ENCODE data around the gene SGMS1. TPM values are rescaled to one million over a fixed set of nuclear protein-coding genes. Genes with fewer than 3 reads are reported as not detected.
A peak's percentile ranks its signal among the peaks of the same experiment; 100 is the strongest.

The SGMS1 gene
- total and polyA plus RNA-seq, 2 donors (not counting 1 experiment from before 2014, with no cell fraction given) = 39.9 to 82.1 TPM

- H3K9me3 ChIP-seq (ENCODE audit: control insufficient read depth, insufficient read depth, low read depth, low read length) = no peaks in the 10 kb centered on the region
- H2AFZ ChIP-seq (ENCODE audit: low read length) = no peak overlapping the region
- H3K4me3 ChIP-seq (replicated peaks in 1 of 4; ENCODE audit: control extremely low read depth in 1 of 4, insufficient read depth in 1 of 4, low read depth in 3 of 4, low read length in 4 of 4) = no peak overlapping the region
- no peak overlapping the region for H3K4me2 ChIP-seq (ENCODE audit: extremely low read depth, insufficient read depth, low read length)
- DNase-seq (ENCODE audit: low read depth in 2 of 2) = no peak
- no peaks in the 10 kb centered on the region for H3K27me3 ChIP-seq (ENCODE audit: control insufficient read depth, insufficient read depth, low read length)
- no peak overlapping the region for H3K27ac ChIP-seq (ENCODE audit: insufficient read depth, low read length)
- TF ChIP-seq EZH2 (IDR thresholded peaks at IDR 0.05; ENCODE audit: low read length, missing control alignments) = no peak
- TF ChIP-seq, protein P1, sequence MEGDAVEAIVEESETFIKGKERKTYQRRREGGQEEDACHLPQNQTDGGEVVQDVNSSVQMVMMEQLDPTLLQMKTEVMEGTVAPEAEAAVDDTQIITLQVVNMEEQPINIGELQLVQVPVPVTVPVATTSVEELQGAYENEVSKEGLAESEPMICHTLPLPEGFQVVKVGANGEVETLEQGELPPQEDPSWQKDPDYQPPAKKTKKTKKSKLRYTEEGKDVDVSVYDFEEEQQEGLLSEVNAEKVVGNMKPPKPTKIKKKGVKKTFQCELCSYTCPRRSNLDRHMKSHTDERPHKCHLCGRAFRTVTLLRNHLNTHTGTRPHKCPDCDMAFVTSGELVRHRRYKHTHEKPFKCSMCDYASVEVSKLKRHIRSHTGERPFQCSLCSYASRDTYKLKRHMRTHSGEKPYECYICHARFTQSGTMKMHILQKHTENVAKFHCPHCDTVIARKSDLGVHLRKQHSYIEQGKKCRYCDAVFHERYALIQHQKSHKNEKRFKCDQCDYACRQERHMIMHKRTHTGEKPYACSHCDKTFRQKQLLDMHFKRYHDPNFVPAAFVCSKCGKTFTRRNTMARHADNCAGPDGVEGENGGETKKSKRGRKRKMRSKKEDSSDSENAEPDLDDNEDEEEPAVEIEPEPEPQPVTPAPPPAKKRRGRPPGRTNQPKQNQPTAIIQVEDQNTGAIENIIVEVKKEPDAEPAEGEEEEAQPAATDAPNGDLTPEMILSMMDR (conservative IDR thresholded peaks at IDR 0.05 in 1 of 2, IDR thresholded peaks at IDR 0.05 in 1 of 2; ENCODE audit: low read depth in 1 of 2, low read length in 2 of 2) = no peak
- peaks cover 32% of the 10 kb centered on the region for H3K4me1 ChIP-seq (ENCODE audit: control insufficient read depth, extremely low read depth, insufficient read depth, low read length)
- no peaks in the 10 kb centered on the region for H3K36me3 ChIP-seq (ENCODE audit: control insufficient read depth, insufficient read depth, low read length)
- no peaks in the 10 kb centered on the region for H4K20me1 ChIP-seq (ENCODE audit: control insufficient read depth, extremely low read depth, insufficient read depth, low read length)
- peaks cover 4% of the 10 kb centered on the region for H3K79me2 ChIP-seq (ENCODE audit: control insufficient read depth, insufficient read depth, low read length)
- H3K9ac ChIP-seq (ENCODE audit: insufficient read depth, low read length) = no peak overlapping the region
Measured at GRCh38 chr10:50601974-50602373, 21.8 kb downstream of the SGMS1 start.

DNA sequence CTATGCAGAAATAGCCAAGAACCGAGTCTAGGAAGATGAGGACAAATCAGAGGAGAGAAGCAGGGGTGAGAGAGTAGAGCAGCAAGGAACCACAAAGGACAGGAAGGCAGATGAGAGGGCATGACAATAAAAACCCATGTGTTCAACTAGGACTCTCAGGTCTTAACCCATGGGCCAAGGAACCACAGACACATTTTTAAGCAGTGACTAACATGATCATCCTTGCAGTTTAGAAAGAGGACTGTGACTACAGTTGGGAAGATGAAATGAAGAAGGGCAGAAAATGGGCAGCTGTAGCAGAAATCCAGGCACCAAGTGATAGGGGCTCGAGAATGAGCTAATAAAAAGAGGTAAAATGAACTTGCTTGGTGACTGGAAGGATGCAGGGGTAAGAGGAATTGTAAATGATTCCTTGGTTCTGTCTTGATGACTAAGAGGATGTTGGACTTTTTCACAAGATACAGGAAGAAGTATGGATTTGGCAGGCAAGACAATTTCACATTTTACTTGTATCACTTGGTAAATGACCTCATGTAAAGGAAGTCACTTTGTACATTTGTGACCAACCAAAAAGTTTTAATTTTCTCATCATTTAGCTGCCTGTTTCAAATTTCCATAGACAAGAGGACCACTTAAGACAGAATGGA is 22.8 kb downstream of the SGMS1 start:
- Histone ChIP-seq H3K36me3 (ENCODE audit: control insufficient read depth, insufficient read depth, low read length) (no peaks in the 10 kb centered on the region), H4K20me1 (ENCODE audit: control insufficient read depth, extremely low read depth, insufficient read depth, low read length) (no peaks in the 10 kb centered on the region), H3K27me3 (ENCODE audit: control insufficient read depth, insufficient read depth, low read length) (no peaks in the 10 kb centered on the region), H3K4me2 (ENCODE audit: extremely low read depth, insufficient read depth, low read length) (peak overlapping the region; percentile 20), H3K9ac (ENCODE audit: insufficient read depth, low read length) (no peak overlapping the region), H3K27ac (ENCODE audit: insufficient read depth, low read length) (no peak overlapping the region), H2AFZ (ENCODE audit: low read length) (no peak overlapping the region), H3K4me1 (ENCODE audit: control insufficient read depth, extremely low read depth, insufficient read depth, low read length) (peaks cover 30% of the 10 kb centered on the region), H3K4me3 (replicated peaks in 1 of 4; ENCODE audit: control extremely low read depth in 1 of 4, insufficient read depth in 1 of 4, low read depth in 3 of 4, low read length in 4 of 4) (no peak overlapping the region), H3K9me3 (ENCODE audit: control insufficient read depth, insufficient read depth, low read depth, low read length) (no peaks in the 10 kb centered on the region), H3K79me2 (ENCODE audit: control insufficient read depth, insufficient read depth, low read length) (peaks cover 4% of the 10 kb centered on the region)
- DNase-seq (ENCODE audit: low read depth in 2 of 2) = peak; percentile 34 to 45
- TF ChIP-seq, protein P1 (conservative IDR thresholded peaks at IDR 0.05 in 1 of 2, IDR thresholded peaks at IDR 0.05 in 1 of 2; ENCODE audit: low read depth in 1 of 2, low read length in 2 of 2) = no peak
- no peak for TF ChIP-seq EZH2 (IDR thresholded peaks at IDR 0.05; ENCODE audit: low read length, missing control alignments)

- no peak overlapping the region for H3K9ac ChIP-seq (ENCODE audit: insufficient read depth, low read length)
- H3K4me3 ChIP-seq (replicated peaks in 1 of 4; ENCODE audit: control extremely low read depth in 1 of 4, insufficient read depth in 1 of 4, low read depth in 3 of 4, low read length in 4 of 4) = no peak overlapping the region
- no peaks in the 10 kb centered on the region for H3K36me3 ChIP-seq (ENCODE audit: control insufficient read depth, insufficient read depth, low read length)
- TF ChIP-seq EZH2 (IDR thresholded peaks at IDR 0.05; ENCODE audit: low read length, missing control alignments) = no peak
- TF ChIP-seq, protein P1 (conservative IDR thresholded peaks at IDR 0.05 in 1 of 2, IDR thresholded peaks at IDR 0.05 in 1 of 2; ENCODE audit: low read depth in 1 of 2, low read length in 2 of 2) = no peak
- no peak overlapping the region for H2AFZ ChIP-seq (ENCODE audit: low read length)
- H3K9me3 ChIP-seq (ENCODE audit: control insufficient read depth, insufficient read depth, low read depth, low read length) = no peaks in the 10 kb centered on the region
- H3K4me1 ChIP-seq (ENCODE audit: control insufficient read depth, extremely low read depth, insufficient read depth, low read length) = peaks cover 28% of the 10 kb centered on the region
- H3K27me3 ChIP-seq (ENCODE audit: control insufficient read depth, insufficient read depth, low read length) = no peaks in the 10 kb centered on the region
- no peaks in the 10 kb centered on the region for H4K20me1 ChIP-seq (ENCODE audit: control insufficient read depth, extremely low read depth, insufficient read depth, low read length)
- DNase-seq (ENCODE audit: low read depth in 2 of 2) = no peak
- no peak overlapping the region for H3K27ac ChIP-seq (ENCODE audit: insufficient read depth, low read length)
- peaks cover 4% of the 10 kb centered on the region for H3K79me2 ChIP-seq (ENCODE audit: control insufficient read depth, insufficient read depth, low read length)
- H3K4me2 ChIP-seq (ENCODE audit: extremely low read depth, insufficient read depth, low read length) = peak overlapping the region; percentile 20
Measured at GRCh38 chr10:50600286-50600685, 23.5 kb downstream of the SGMS1 start.
